Measurements from ENCODE around the gene SCO2.

Gene SCO2

DNA sequence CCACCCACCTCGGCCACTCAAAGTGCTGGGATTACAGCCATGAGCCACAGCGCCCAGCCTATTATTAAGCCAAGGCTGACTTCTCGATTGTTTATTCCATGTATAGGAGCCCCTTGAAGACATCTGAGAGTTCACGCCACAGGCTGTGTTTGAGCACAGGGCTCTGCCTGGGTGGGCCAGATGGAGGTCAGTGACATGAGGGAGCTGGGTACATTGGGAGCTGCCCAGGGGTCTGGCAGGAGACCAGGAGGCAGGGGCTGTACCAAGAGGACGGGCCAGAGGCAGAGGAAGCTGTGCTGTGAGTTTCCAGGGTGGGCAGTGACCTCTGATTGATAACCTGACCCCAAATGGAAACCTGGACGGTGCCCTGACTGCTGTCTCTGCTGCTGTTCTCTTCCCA lies 23.3 kb downstream of the SCO2 start:
- Histone ChIP-seq H3F3A (ENCODE audit: insufficient read depth, low read length) (no peaks in the 10 kb centered on the region), H3K36me3 (ENCODE audit: insufficient read depth, low read length) (peaks cover 15% of the 10 kb centered on the region), H3K4me1 (ENCODE audit: insufficient read depth, low read length, severe bottlenecking) (peaks cover 21% of the 10 kb centered on the region), H3K4me3 (ENCODE audit: low read depth, low read length, poor library complexity, severe bottlenecking) (no peak overlapping the region), H3K27me3 (ENCODE audit: insufficient read depth, low read length) (no peaks in the 10 kb centered on the region), H3K27ac (ENCODE audit: low read depth, low read length, poor library complexity, severe bottlenecking) (no peak overlapping the region), H3K79me2 (ENCODE audit: insufficient read depth, low read length) (no peaks in the 10 kb centered on the region), H2AFZ (ENCODE audit: low read length) (no peak overlapping the region), H3K9ac (ENCODE audit: low read length) (no peak overlapping the region), H3K9me3 (ENCODE audit: low read length) (no peaks in the 10 kb centered on the region), H4K20me1 (ENCODE audit: insufficient read depth, low read length) (no peaks in the 10 kb centered on the region), H3K9me2 (ENCODE audit: low read depth, low read length) (no peaks in the 10 kb centered on the region), H3K4me2 (ENCODE audit: low read length) (no peak overlapping the region)
- no peak for TF ChIP-seq EZH2 (IDR thresholded peaks at IDR 0.05; ENCODE audit: borderline replicate concordance, low read length)
- TF ChIP-seq, protein P1, sequence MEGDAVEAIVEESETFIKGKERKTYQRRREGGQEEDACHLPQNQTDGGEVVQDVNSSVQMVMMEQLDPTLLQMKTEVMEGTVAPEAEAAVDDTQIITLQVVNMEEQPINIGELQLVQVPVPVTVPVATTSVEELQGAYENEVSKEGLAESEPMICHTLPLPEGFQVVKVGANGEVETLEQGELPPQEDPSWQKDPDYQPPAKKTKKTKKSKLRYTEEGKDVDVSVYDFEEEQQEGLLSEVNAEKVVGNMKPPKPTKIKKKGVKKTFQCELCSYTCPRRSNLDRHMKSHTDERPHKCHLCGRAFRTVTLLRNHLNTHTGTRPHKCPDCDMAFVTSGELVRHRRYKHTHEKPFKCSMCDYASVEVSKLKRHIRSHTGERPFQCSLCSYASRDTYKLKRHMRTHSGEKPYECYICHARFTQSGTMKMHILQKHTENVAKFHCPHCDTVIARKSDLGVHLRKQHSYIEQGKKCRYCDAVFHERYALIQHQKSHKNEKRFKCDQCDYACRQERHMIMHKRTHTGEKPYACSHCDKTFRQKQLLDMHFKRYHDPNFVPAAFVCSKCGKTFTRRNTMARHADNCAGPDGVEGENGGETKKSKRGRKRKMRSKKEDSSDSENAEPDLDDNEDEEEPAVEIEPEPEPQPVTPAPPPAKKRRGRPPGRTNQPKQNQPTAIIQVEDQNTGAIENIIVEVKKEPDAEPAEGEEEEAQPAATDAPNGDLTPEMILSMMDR (IDR thresholded peaks at IDR 0.05; ENCODE audit: low read length), result no peak

DNA sequence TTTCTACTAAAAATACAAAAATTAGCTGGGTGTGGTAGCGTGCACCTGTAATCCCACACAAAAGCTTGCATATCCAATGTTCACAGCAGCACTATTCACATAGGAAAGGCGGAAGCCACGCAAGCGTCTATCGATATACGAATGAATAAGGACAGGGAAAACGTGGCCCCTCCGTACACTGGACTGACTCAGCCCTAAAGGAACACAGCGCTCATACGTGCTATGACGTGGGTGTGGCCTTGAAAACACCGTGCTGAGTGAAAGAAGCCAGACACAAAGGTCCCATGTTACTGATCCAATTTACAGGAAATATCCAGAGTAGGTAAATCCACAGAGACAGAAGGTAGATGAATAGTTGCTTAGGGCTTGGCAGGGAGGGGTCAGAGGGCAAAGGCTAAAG lies 24.9 kb downstream of the SCO2 start:
- Histone ChIP-seq H3K27ac (ENCODE audit: low read depth, low read length, poor library complexity, severe bottlenecking) (no peak overlapping the region), H3K9ac (ENCODE audit: low read length) (no peak overlapping the region), H3K4me3 (ENCODE audit: low read depth, low read length, poor library complexity, severe bottlenecking) (no peak overlapping the region), H4K20me1 (ENCODE audit: insufficient read depth, low read length) (no peaks in the 10 kb centered on the region), H3K79me2 (ENCODE audit: insufficient read depth, low read length) (no peaks in the 10 kb centered on the region), H3K9me2 (ENCODE audit: low read depth, low read length) (no peaks in the 10 kb centered on the region), H3F3A (ENCODE audit: insufficient read depth, low read length) (no peaks in the 10 kb centered on the region), H3K9me3 (ENCODE audit: low read length) (no peaks in the 10 kb centered on the region), H3K4me1 (ENCODE audit: insufficient read depth, low read length, severe bottlenecking) (peaks cover 11% of the 10 kb centered on the region), H3K27me3 (ENCODE audit: insufficient read depth, low read length) (no peaks in the 10 kb centered on the region), H3K36me3 (ENCODE audit: insufficient read depth, low read length) (peaks cover 14% of the 10 kb centered on the region), H2AFZ (ENCODE audit: low read length) (no peak overlapping the region), H3K4me2 (ENCODE audit: low read length) (no peak overlapping the region)
- no peak for TF ChIP-seq EZH2 (IDR thresholded peaks at IDR 0.05; ENCODE audit: borderline replicate concordance, low read length)
- TF ChIP-seq, protein P1 (IDR thresholded peaks at IDR 0.05; ENCODE audit: low read length), result no peak

DNA sequence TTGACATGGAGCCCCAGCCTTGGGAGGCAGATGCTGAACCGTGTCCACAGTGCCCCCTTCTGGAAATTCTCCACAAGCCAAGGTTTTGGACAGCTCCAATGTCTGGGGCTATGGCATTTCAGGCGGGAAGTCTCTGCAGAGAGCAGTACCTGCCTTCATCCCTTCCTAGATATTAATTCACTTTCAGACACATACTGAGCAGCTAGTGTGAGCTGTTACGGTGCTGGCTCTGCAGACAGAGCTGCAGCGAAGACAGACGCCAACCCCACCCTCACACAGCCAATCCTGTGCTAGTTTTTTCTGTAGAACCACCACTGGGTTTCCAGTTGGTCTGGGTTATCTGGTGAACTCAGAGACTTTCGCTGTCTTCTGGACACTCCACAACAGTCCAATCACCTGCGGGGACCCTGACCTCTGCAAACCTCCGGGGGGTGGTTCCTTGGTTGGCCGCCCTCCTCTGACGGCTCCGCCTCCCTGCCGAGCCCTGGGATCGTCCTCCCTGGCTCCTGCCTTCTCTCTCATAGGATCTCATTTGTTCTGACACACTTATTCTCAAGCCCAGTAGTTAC lies 27.0 kb downstream of the SCO2 start:
- peak overlapping the region; percentile 10; the same call in 1 of the 2 replicates for H3K4me2 ChIP-seq (ENCODE audit: low read length)
- no peaks in the 10 kb centered on the region for H3K9me3 ChIP-seq (ENCODE audit: low read length)
- no peaks in the 10 kb centered on the region for H3K27me3 ChIP-seq (ENCODE audit: insufficient read depth, low read length)
- H3K36me3 ChIP-seq (ENCODE audit: insufficient read depth, low read length), result peaks cover 4% of the 10 kb centered on the region; the same call in 1 of the 2 replicates
- H3K9me2 ChIP-seq (ENCODE audit: low read depth, low read length), result no peaks in the 10 kb centered on the region
- no peaks in the 10 kb centered on the region for H4K20me1 ChIP-seq (ENCODE audit: insufficient read depth, low read length)
- no peak overlapping the region for H3K9ac ChIP-seq (ENCODE audit: low read length)
- H2AFZ ChIP-seq (ENCODE audit: low read length), result no peak overlapping the region
- no peak overlapping the region for H3K4me3 ChIP-seq (ENCODE audit: low read depth, low read length, poor library complexity, severe bottlenecking)
- H3K79me2 ChIP-seq (ENCODE audit: insufficient read depth, low read length), result no peaks in the 10 kb centered on the region
- peaks cover 11% of the 10 kb centered on the region for H3K4me1 ChIP-seq (ENCODE audit: insufficient read depth, low read length, severe bottlenecking)
- H3K27ac ChIP-seq (ENCODE audit: low read depth, low read length, poor library complexity, severe bottlenecking), result no peak overlapping the region
- TF ChIP-seq EZH2 (IDR thresholded peaks at IDR 0.05; ENCODE audit: borderline replicate concordance, low read length), result no peak
- TF ChIP-seq, protein P1 (IDR thresholded peaks at IDR 0.05; ENCODE audit: low read length), result peak; percentile 76
- no peaks in the 10 kb centered on the region for H3F3A ChIP-seq (ENCODE audit: insufficient read depth, low read length)

All from OCI-LY1 (cell line).